Neural cell (in vitro differentiated cells): ENCODE results near the gene STPG3. TPM values are rescaled to one million over a fixed set of nuclear protein-coding genes. Genes with fewer than 3 reads are reported as not detected.

Source experiments
- H2AFZ ChIP-seq: fragments of 200-600, 300-800 bp; sonication (generic), shearing (Covaris generic); 2 replicates; pipeline ENCODE4 v1.6.0; 2014; ENCODE audit warnings: low read depth, mild to moderate bottlenecking, antibody characterized with exemption, low read length, moderate library complexity
- H3F3A ChIP-seq: fragments of 200-600 bp; shearing (Covaris generic); 2 replicates; pipeline ENCODE4 v1.6.1; 2016; ENCODE audit warnings: mild to moderate bottlenecking, moderate library complexity, mixed read lengths, antibody characterized with exemption, low read length; ENCODE audit not compliant: insufficient read depth, poor library complexity, severe bottlenecking
- H3K27ac ChIP-seq: fragments of 200-600, 300-800 bp; sonication (generic), shearing (Covaris generic); 2 replicates; pipeline ENCODE4 v1.5.1; 2014; ENCODE audit warnings: mild to moderate bottlenecking, low read length, moderate library complexity
- H3K27me3 ChIP-seq: fragments of 300-800, 200-600 bp; sonication (generic), shearing (Covaris generic); 2 replicates; pipeline ENCODE4 v1.6.0; 2014; ENCODE audit warnings: mild to moderate bottlenecking, low read depth, low read length, moderate library complexity; ENCODE audit not compliant: insufficient read depth
- H3K36me3 ChIP-seq: fragments of 300-800, 200-600 bp; sonication (generic), shearing (Covaris generic); 2 replicates; pipeline ENCODE4 v1.5.1; 2014; ENCODE audit warnings: mild to moderate bottlenecking, antibody characterized with exemption, low read length, moderate library complexity; ENCODE audit not compliant: insufficient read depth
- H3K4me2 ChIP-seq: fragments of 300-800, 200-600 bp; sonication (generic), shearing (Covaris generic); 2 replicates; pipeline ENCODE4 v1.6.0; 2014; ENCODE audit warnings: mild to moderate bottlenecking, low read length
- H3K4me3 ChIP-seq: fragments of 300-800, 200-600 bp; sonication (generic), shearing (Covaris generic); 2 replicates; pipeline ENCODE4 v1.5.1; 2014; ENCODE audit warnings: mild to moderate bottlenecking, low read length, moderate library complexity
- H3K79me2 ChIP-seq: fragments of 200-600 bp; shearing (Covaris generic); replicated peaks from 2 replicates; pipeline ENCODE4 v1.6.0; 2014; ENCODE audit warnings: mild to moderate bottlenecking, low read length, moderate library complexity; ENCODE audit not compliant: insufficient read depth
- H3K9ac ChIP-seq: fragments of 300-800, 200-600 bp; sonication (generic), shearing (Covaris generic); 2 replicates; pipeline ENCODE4 v1.6.1; 2016; ENCODE audit warnings: mild to moderate bottlenecking, low read length, mixed read lengths
- H3K9me2 ChIP-seq: fragments of 200-600 bp; shearing (Covaris generic); 2 replicates; pipeline ENCODE4 v1.6.1; 2016; ENCODE audit warnings: mild to moderate bottlenecking, low read length, mixed read lengths; ENCODE audit not compliant: insufficient read depth
- H3K9me3 ChIP-seq: fragments of 200-600, 300-800 bp; sonication (generic), shearing (Covaris generic); 2 replicates; pipeline ENCODE4 v1.6.1; 2016; ENCODE audit warnings: mild to moderate bottlenecking, mixed run types, low read length, moderate library complexity, mixed read lengths
- H4K20me1 ChIP-seq: fragments of 200-600 bp; shearing (Covaris generic); 2 replicates; pipeline ENCODE4 v1.6.1; 2016; ENCODE audit warnings: mild to moderate bottlenecking, mixed run types; ENCODE audit not compliant: insufficient read depth
- CTCF ChIP-seq: fragments of 450-650 bp; IDR thresholded peaks from 2 replicates; pipeline ENCODE4 v1.5.1; 2014; ENCODE audit warnings: antibody characterized with exemption, mild to moderate bottlenecking, moderate library complexity; ENCODE audit not compliant: poor library complexity, severe bottlenecking
- EP300 ChIP-seq: fragments of 450-650 bp; conservative IDR thresholded peaks from 2 replicates; pipeline ENCODE4 v1.6.1; 2014; ENCODE audit warnings: antibody characterized with exemption, mild to moderate bottlenecking, moderate library complexity; ENCODE audit not compliant: poor library complexity, severe bottlenecking
- EZH2 ChIP-seq: fragments of 200-600, 300-800 bp; shearing (Covaris generic), sonication (generic); IDR thresholded peaks from 2 replicates; pipeline ENCODE4 v1.6.1; 2014; ENCODE audit warnings: antibody characterized with exemption, low read length, borderline replicate concordance, mild to moderate bottlenecking; ENCODE audit not compliant: insufficient read depth, poor library complexity, severe bottlenecking
- MXI1 ChIP-seq: fragments of 450-650 bp; conservative IDR thresholded peaks from 2 replicates; pipeline ENCODE4 v1.6.1; 2014; ENCODE audit warnings: antibody characterized with exemption, mild to moderate bottlenecking; ENCODE audit not compliant: poor library complexity, severe bottlenecking
- POLR2AphosphoS5 ChIP-seq: IDR thresholded peaks from 2 replicates; pipeline ENCODE4 v1.6.1; 2012
- RAD21 ChIP-seq: fragments of 450-650 bp; conservative IDR thresholded peaks from 2 replicates; pipeline ENCODE4 v1.6.1; 2014; ENCODE audit warnings: antibody characterized with exemption, mild to moderate bottlenecking, moderate library complexity
- REST ChIP-seq: IDR thresholded peaks from 2 replicates; pipeline ENCODE4 v1.6.1; 2012; ENCODE audit warnings: borderline replicate concordance
- SMC3 ChIP-seq: fragments of 450-650 bp; conservative IDR thresholded peaks from 2 replicates; pipeline ENCODE4 v1.6.1; 2014; ENCODE audit warnings: antibody characterized with exemption, mild to moderate bottlenecking, moderate library complexity; ENCODE audit not compliant: poor library complexity
- TAF1 ChIP-seq: IDR thresholded peaks from 2 replicates; pipeline ENCODE4 v1.6.1; 2012; ENCODE audit warnings: low read depth
- polyA plus RNA-seq: library from polyadenylated mRNA; depleted of rRNA; stranded (reverse); fragments of >200 nt; gene quantifications from 2 replicates; pipeline ENCODE4 v1.2.3, GENCODE V29; 2014

The STPG3 gene
- polyA plus RNA-seq, 1 donor from 2014 or later: not detected

- H2AFZ ChIP-seq: no peak overlapping the region
- peak overlapping the region; percentile 83 for H3K9ac ChIP-seq
- H3K36me3 ChIP-seq: no peaks in the 10 kb centered on the region
- H3K4me3 ChIP-seq: peak overlapping the region; percentile 100
- H3K79me2 ChIP-seq: peaks cover 31% of the 10 kb centered on the region
- no peaks in the 10 kb centered on the region for H4K20me1 ChIP-seq
- no peaks in the 10 kb centered on the region for H3K9me2 ChIP-seq
- peak overlapping the region; percentile 63 for H3K27ac ChIP-seq
- H3K4me2 ChIP-seq: peak overlapping the region; percentile 74
- H3K9me3 ChIP-seq: no peaks in the 10 kb centered on the region
- H3F3A ChIP-seq: no peaks in the 10 kb centered on the region
- no peak for TF ChIP-seq SMC3
- no peak for TF ChIP-seq CTCF
- TF ChIP-seq RAD21: no peak
- TF ChIP-seq EZH2: no peak
- TF ChIP-seq EP300: no peak
- no peak for TF ChIP-seq REST
- no peak for TF ChIP-seq TAF1
- TF ChIP-seq POLR2AphosphoS5: no peak
- no peak for TF ChIP-seq MXI1
- no peaks in the 10 kb centered on the region for H3K27me3 ChIP-seq
These were observed 46.4 kb upstream of the STPG3 start for GRCh38 chr9:137204731-137205125.

- no peaks in the 10 kb centered on the region for H3K27me3 ChIP-seq
- no peaks in the 10 kb centered on the region for H3K9me2 ChIP-seq
- H3K79me2 ChIP-seq: peaks cover 31% of the 10 kb centered on the region
These were observed 45.7 kb upstream of the STPG3 start, which contains the start of the genes NDOR1 and TMEM203 for GRCh38 chr9:137205126-137206069. Gene NDOR1, plus strand, starts transcription at chr9:137205700. Its CDS starts 78 bp downstream, at chr9:137205778. Gene TMEM203, minus strand, starts transcription at chr9:137205648. Its CDS starts 234 bp downstream, at chr9:137205414.

More at GRCh38 chr9:137205126-137206069, 45.7 kb upstream of the STPG3 start, which contains the start of the genes NDOR1 and TMEM203:
- Histone ChIP-seq H3K36me3 (no peaks in the 10 kb centered on the region), H3K27ac (peak within 1 kb of the TSS; percentile 63), H3K9ac (peak within 1 kb of the TSS; percentile 83), H3K9me3 (no peaks in the 10 kb centered on the region), H2AFZ (peak within 1 kb of the TSS; percentile 69), H3F3A (no peaks in the 10 kb centered on the region), H4K20me1 (no peaks in the 10 kb centered on the region), H3K4me3 (peak within 1 kb of the TSS; percentile 100), H3K4me2 (peak within 1 kb of the TSS; percentile 91)
- peak; percentile 6 for TF ChIP-seq SMC3
- peak; percentile 54 for TF ChIP-seq TAF1
- peak; percentile 95 for TF ChIP-seq POLR2AphosphoS5
- TF ChIP-seq REST: no peak
- no peak for TF ChIP-seq EZH2
- no peak for TF ChIP-seq CTCF
- peak; percentile 96 for TF ChIP-seq MXI1
- TF ChIP-seq EP300: peak; percentile 56
- TF ChIP-seq RAD21: peak; percentile 7
